Effector memory CD4-positive, alpha-beta T cell (primary cell): ENCODE measurements around the gene CCDC188.

Experiments used
- DNase-seq, 3 donors: peaks; one replicate each; pipeline ENCODE4 v3.0.0-alpha.2; 2020
- H3K27ac ChIP-seq: 2 replicates; pipeline ENCODE4 v1.7.0; 2013; ENCODE audit warnings: mild to moderate bottlenecking, low read length, moderate library complexity; ENCODE audit not compliant: insufficient read depth, poor library complexity, severe bottlenecking
- H3K27me3 ChIP-seq: replicated peaks from 2 replicates; pipeline ENCODE4 v1.7.0; 2013; ENCODE audit warnings: mild to moderate bottlenecking, low read length; ENCODE audit not compliant: insufficient read depth, control insufficient read depth, poor library complexity, severe bottlenecking
- H3K36me3 ChIP-seq: 2 replicates; pipeline ENCODE4 v1.7.0; 2013; ENCODE audit warnings: mild to moderate bottlenecking, low read length, moderate library complexity; ENCODE audit not compliant: control insufficient read depth, insufficient read depth
- H3K4me1 ChIP-seq: 2 replicates; pipeline ENCODE4 v1.7.0; 2013; ENCODE audit warnings: low read length, mild to moderate bottlenecking; ENCODE audit not compliant: control insufficient read depth, insufficient read depth, poor library complexity, severe bottlenecking
- H3K4me3 ChIP-seq: 2 replicates; pipeline ENCODE4 v1.7.0; 2013; ENCODE audit warnings: low read length, low read depth, mild to moderate bottlenecking; ENCODE audit not compliant: insufficient read depth, poor library complexity, severe bottlenecking
- H3K9me3 ChIP-seq: 2 replicates; pipeline ENCODE4 v1.7.0; 2013; ENCODE audit warnings: mild to moderate bottlenecking, low read length, moderate library complexity; ENCODE audit not compliant: control insufficient read depth

The CCDC188 gene

GRCh38 chr22:20106849-20107237 is 44.0 kb downstream of the CCDC188 start:
- Histone ChIP-seq H3K9me3 (no peaks in the 10 kb centered on the region), H3K27ac (no peak overlapping the region), H3K4me3 (no peak overlapping the region), H3K36me3 (peaks cover 54% of the 10 kb centered on the region), H3K4me1 (no peaks in the 10 kb centered on the region), H3K27me3 (no peaks in the 10 kb centered on the region)
- no peak for DNase-seq

GRCh38 chr22:20106205-20106848 is 44.5 kb downstream of the CCDC188 start:
- Histone ChIP-seq H3K4me1 (no peaks in the 10 kb centered on the region), H3K27ac (no peak overlapping the region), H3K4me3 (no peak overlapping the region), H3K36me3 (peaks cover 54% of the 10 kb centered on the region), H3K9me3 (no peaks in the 10 kb centered on the region), H3K27me3 (no peaks in the 10 kb centered on the region)
- DNase-seq, result no peak

- Histone ChIP-seq H3K27me3 (no peaks in the 10 kb centered on the region), H3K9me3 (no peaks in the 10 kb centered on the region), H3K27ac (peak overlapping the region; percentile 22), H3K4me1 (peaks cover 5% of the 10 kb centered on the region), H3K36me3 (peaks cover 54% of the 10 kb centered on the region), H3K4me3 (no peak overlapping the region)
- no peak for DNase-seq
Observed at GRCh38 chr22:20105456-20106204, 45.2 kb downstream of the CCDC188 start.

GRCh38 chr22:20102203-20102780 is 48.6 kb downstream of the CCDC188 start:
- peaks cover 24% of the 10 kb centered on the region for H3K36me3 ChIP-seq
- no peaks in the 10 kb centered on the region for H3K9me3 ChIP-seq
- DNase-seq, result no peak

GRCh38 chr22:20101638-20102037 is 49.2 kb downstream of the CCDC188 start:
- Histone ChIP-seq H3K27ac (peak overlapping the region; percentile 67), H3K36me3 (peaks cover 19% of the 10 kb centered on the region), H3K4me3 (no peak overlapping the region), H3K27me3 (no peaks in the 10 kb centered on the region), H3K4me1 (peaks cover 23% of the 10 kb centered on the region), H3K9me3 (no peaks in the 10 kb centered on the region)
- no peak for DNase-seq

More at GRCh38 chr22:20102203-20102780, 48.6 kb downstream of the CCDC188 start:
- no peak overlapping the region for H3K4me3 ChIP-seq
- peak overlapping the region; percentile 4 for H3K27ac ChIP-seq
- peaks cover 23% of the 10 kb centered on the region for H3K4me1 ChIP-seq
- no peaks in the 10 kb centered on the region for H3K27me3 ChIP-seq

GRCh38 chr22:20099099-20099711 is 51.6 kb downstream of the CCDC188 start:
- no peaks in the 10 kb centered on the region for H3K27me3 ChIP-seq
- peak overlapping the region; percentile 68 for H3K27ac ChIP-seq
- DNase-seq, result no peak
- H3K4me1 ChIP-seq, result peaks cover 23% of the 10 kb centered on the region
- H3K4me3 ChIP-seq, result no peak overlapping the region
- no peaks in the 10 kb centered on the region for H3K9me3 ChIP-seq
- H3K36me3 ChIP-seq, result peaks cover 24% of the 10 kb centered on the region
